ENCODE data around the gene LYPD6B. TPM values are rescaled to one million over a fixed set of nuclear protein-coding genes. Genes with fewer than 3 reads are reported as not detected.

LYPD6B gene
- total and polyA plus RNA-seq, 2 donors (not counting 1 experiment from before 2014, with no cell fraction given) = 1.5 to 2.7 TPM

GRCh38 chr2:149100739-149101699 lies 62.5 kb downstream of the LYPD6B start:
- no peaks in the 10 kb centered on the region for H3K4me1 ChIP-seq (ENCODE audit: control insufficient read depth in 2 of 2, insufficient read depth in 2 of 2, low read length in 2 of 2)
- peaks cover 3% of the 10 kb centered on the region for H3K27me3 Mint-ChIP-seq
- 83% methylated on average over 9 of the region's 12 CpGs for WGBS (ENCODE audit: insufficient coverage)
- H2AFZ ChIP-seq (ENCODE audit: insufficient read depth, low read depth, low read length, poor library complexity, severe bottlenecking) = no peak overlapping the region
- no peaks in the 10 kb centered on the region for H3K27me3 ChIP-seq (replicated peaks in 1 of 4; ENCODE audit: control extremely low read depth in 1 of 4, control insufficient read depth in 3 of 4, insufficient read depth in 4 of 4, low read length in 3 of 4)
- H3K36me3 ChIP-seq (replicated peaks in 1 of 2; ENCODE audit: control extremely low read depth in 1 of 2, control insufficient read depth in 1 of 2, extremely low read depth in 1 of 2, insufficient read depth in 2 of 2, low read length in 1 of 2) = no peaks in the 10 kb centered on the region
- H3K9ac ChIP-seq (ENCODE audit: low read length) = no peak overlapping the region
- no peak for DNase-seq
- no peak overlapping the region for H3K27ac ChIP-seq (ENCODE audit: low read length in 2 of 2)
- ChIA-PET CTCF (interaction anchor here (0.6 kb wide), 1 partner anchor 103 kb away, joined by 5 read pairs; no protein-coding TSS in a partner anchor), POLR2A (no interaction called here)
- H3K9me3 Mint-ChIP-seq (ENCODE audit: insufficient read depth) = peaks cover 2% of the 10 kb centered on the region
- H4K20me1 ChIP-seq (ENCODE audit: control insufficient read depth, insufficient read depth, low read length, poor library complexity, severe bottlenecking) = no peaks in the 10 kb centered on the region
- H3K27ac Mint-ChIP-seq = no peak overlapping the region
- TF ChIP-seq CTCF (IDR thresholded peaks at IDR 0.05) (no peak), EZH2 (IDR thresholded peaks at IDR 0.05; ENCODE audit: borderline replicate concordance, insufficient read depth, low read depth, low read length, poor library complexity, severe bottlenecking) (no peak)
- H3K4me3 Mint-ChIP-seq = no peak overlapping the region
- no peaks in the 10 kb centered on the region for H3K4me1 Mint-ChIP-seq
- ATAC-seq (ENCODE audit: low read depth) = no peak
- no peaks in the 10 kb centered on the region for H3K79me2 ChIP-seq (ENCODE audit: control insufficient read depth, insufficient read depth, low read length)
- H3K9me3 ChIP-seq (ENCODE audit: control extremely low read depth in 1 of 3, control insufficient read depth in 2 of 3, insufficient read depth in 1 of 3, low read length in 2 of 3) = peaks cover 0 to 4% (median 0%) of the 10 kb centered on the region in 3 donors
- H3K4me3 ChIP-seq (ENCODE audit: control extremely low read depth in 1 of 5, extremely low read depth in 1 of 5, insufficient read depth in 1 of 5, low read depth in 2 of 5, low read length in 4 of 5) = no peak overlapping the region
- intact Hi-C loops (cut with micrococcal nuclease) = no loop called here
- no peak overlapping the region for H3K4me2 ChIP-seq (replicated peaks; ENCODE audit: low read depth, low read length, poor library complexity, severe bottlenecking)

DNA sequence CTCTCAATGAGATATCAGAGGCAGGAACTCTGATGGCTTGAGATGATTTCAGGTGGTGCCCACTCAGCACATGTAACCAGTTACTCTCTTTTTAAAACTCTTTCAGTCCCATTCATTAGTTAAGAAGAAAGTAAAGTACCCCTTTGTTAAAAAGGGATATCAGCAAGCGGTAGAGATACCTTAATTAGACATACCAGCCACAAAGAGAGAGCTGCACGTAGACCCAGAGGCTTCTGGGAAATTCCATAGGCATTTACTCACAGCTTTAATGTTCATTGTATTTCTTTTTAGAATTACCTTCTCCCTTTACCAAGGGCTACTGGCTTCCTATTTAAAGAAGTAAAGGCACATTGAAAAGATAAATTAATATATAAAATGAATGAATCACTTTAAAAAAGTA lies 63.3 kb downstream of the LYPD6B start:
- Histone ChIP-seq H4K20me1 (ENCODE audit: control insufficient read depth, insufficient read depth, low read length, poor library complexity, severe bottlenecking) (no peaks in the 10 kb centered on the region), H3K36me3 (replicated peaks in 1 of 2; ENCODE audit: control extremely low read depth in 1 of 2, control insufficient read depth in 1 of 2, extremely low read depth in 1 of 2, insufficient read depth in 2 of 2, low read length in 1 of 2) (no peaks in the 10 kb centered on the region), H3K27ac (ENCODE audit: low read length in 2 of 2) (no peak overlapping the region), H3K4me1 (ENCODE audit: control insufficient read depth in 2 of 2, insufficient read depth in 2 of 2, low read length in 2 of 2) (no peaks in the 10 kb centered on the region), H3K4me2 (replicated peaks; ENCODE audit: low read depth, low read length, poor library complexity, severe bottlenecking) (no peak overlapping the region), H3K79me2 (ENCODE audit: control insufficient read depth, insufficient read depth, low read length) (no peaks in the 10 kb centered on the region), H2AFZ (ENCODE audit: insufficient read depth, low read depth, low read length, poor library complexity, severe bottlenecking) (no peak overlapping the region), H3K4me3 (ENCODE audit: control extremely low read depth in 1 of 5, extremely low read depth in 1 of 5, insufficient read depth in 1 of 5, low read depth in 2 of 5, low read length in 4 of 5) (no peak overlapping the region), H3K27me3 (replicated peaks in 1 of 4; ENCODE audit: control extremely low read depth in 1 of 4, control insufficient read depth in 3 of 4, insufficient read depth in 4 of 4, low read length in 3 of 4) (no peaks in the 10 kb centered on the region), H3K9me3 (ENCODE audit: control extremely low read depth in 1 of 3, control insufficient read depth in 2 of 3, insufficient read depth in 1 of 3, low read length in 2 of 3) (peaks cover 0 to 4% (median 0%) of the 10 kb centered on the region in 3 donors), H3K9ac (ENCODE audit: low read length) (no peak overlapping the region)
- Mint-ChIP-seq H3K4me1 (no peaks in the 10 kb centered on the region), H3K27ac (no peak overlapping the region), H3K9me3 (ENCODE audit: insufficient read depth) (peaks cover 2% of the 10 kb centered on the region), H3K4me3 (no peak overlapping the region), H3K27me3 (peaks cover 3% of the 10 kb centered on the region)
- WGBS (ENCODE audit: insufficient coverage) = 80% methylated on average over 1 of the region's 2 CpGs
- DNase-seq (no peak), ATAC-seq (ENCODE audit: low read depth) (no peak)
- POLR2A ChIA-PET = no interaction called here
- CTCF ChIA-PET = no interaction called here
- no peak for TF ChIP-seq CTCF (IDR thresholded peaks at IDR 0.05)
- TF ChIP-seq EZH2 (IDR thresholded peaks at IDR 0.05; ENCODE audit: borderline replicate concordance, insufficient read depth, low read depth, low read length, poor library complexity, severe bottlenecking) = no peak
- intact Hi-C loops (cut with micrococcal nuclease) = no loop called here

All from B cell (primary cell).